ENCODE measurements around the gene MYOCOS. TPM values are rescaled to one million over a fixed set of nuclear protein-coding genes. Genes with fewer than 3 reads are reported as not detected.
"Not testable (repeated sequence)": the region's sequence is repeated elsewhere in the genome, so short reads cannot be mapped to it uniquely, and the experiment has no call there.

Gene MYOCOS
- polyA plus RNA-seq, 2 of the 4 experiments (the other 2 are of a cell fraction): not detected

DNA sequence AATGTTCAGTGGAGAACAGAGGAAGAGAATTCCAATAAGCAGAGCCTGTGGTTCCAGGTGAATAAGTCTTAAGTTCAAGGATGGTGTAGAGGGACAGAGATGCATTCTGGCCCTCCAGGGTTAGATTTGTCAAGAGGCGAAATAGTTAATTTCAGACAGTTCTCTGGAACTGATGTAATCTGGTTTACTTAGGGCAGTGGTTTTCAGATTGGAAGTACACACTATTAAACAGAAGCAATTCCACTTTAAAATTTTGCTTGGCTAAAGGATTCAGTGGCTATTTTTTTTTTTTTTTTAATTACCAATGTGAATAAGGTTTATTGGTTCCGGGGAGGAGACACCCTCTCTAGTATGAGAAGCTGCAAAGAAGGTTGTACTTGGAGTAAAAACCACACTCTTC lies 25.3 kb upstream of the MYOCOS start:
- CTCF ChIA-PET: interaction anchor here (1.5 kb wide), 1 partner anchor 8 kb away, joined by 3 read pairs; no protein-coding TSS in a partner anchor
- no peak overlapping the region for H3K27ac ChIP-seq
- 88% methylated on average over 2 of the region's 2 CpGs for WGBS (ENCODE audit: missing lambda C conversion rate)
- ATAC-seq (no peak; a peak in 1 of 6 replicates), DNase-seq (ENCODE audit: low read depth in 1 of 2, low spot score in 1 of 2) (no peak), FAIRE-seq (no peak)
- H3K4me1 ChIP-seq: no peaks in the 10 kb centered on the region
- no peaks in the 10 kb centered on the region for H3K9me3 ChIP-seq
- POLR2A ChIA-PET: no interaction called here
- no peak overlapping the region for H3K4me2 ChIP-seq
- TF ChIP-seq HDAC2 (IDR thresholded peaks at IDR 0.05): no peak
- TF ChIP-seq, protein P1, sequence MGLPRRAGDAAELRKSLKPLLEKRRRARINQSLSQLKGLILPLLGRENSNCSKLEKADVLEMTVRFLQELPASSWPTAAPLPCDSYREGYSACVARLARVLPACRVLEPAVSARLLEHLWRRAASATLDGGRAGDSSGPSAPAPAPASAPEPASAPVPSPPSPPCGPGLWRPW (IDR thresholded peaks at IDR 0.05): no peak
- TF ChIP-seq ZSCAN20 (CRISPR knock-in tag; IDR thresholded peaks at IDR 0.05): no peak
- TF ChIP-seq SMC3 (IDR thresholded peaks at IDR 0.05): no peak
- TF ChIP-seq, protein P2, sequence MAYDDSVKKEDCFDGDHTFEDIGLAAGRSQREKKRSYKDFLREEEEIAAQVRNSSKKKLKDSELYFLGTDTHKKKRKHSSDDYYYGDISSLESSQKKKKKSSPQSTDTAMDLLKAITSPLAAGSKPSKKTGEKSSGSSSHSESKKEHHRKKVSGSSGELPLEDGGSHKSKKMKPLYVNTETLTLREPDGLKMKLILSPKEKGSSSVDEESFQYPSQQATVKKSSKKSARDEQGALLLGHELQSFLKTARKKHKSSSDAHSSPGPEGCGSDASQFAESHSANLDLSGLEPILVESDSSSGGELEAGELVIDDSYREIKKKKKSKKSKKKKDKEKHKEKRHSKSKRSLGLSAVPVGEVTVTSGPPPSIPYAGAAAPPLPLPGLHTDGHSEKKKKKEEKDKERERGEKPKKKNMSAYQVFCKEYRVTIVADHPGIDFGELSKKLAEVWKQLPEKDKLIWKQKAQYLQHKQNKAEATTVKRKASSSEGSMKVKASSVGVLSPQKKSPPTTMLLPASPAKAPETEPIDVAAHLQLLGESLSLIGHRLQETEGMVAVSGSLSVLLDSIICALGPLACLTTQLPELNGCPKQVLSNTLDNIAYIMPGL (CRISPR knock-in tag; IDR thresholded peaks at IDR 0.05; ENCODE audit: borderline replicate concordance): no peak
- TF ChIP-seq RARB (CRISPR knock-in tag; IDR thresholded peaks at IDR 0.05): no peak
- TF ChIP-seq, protein P3, sequence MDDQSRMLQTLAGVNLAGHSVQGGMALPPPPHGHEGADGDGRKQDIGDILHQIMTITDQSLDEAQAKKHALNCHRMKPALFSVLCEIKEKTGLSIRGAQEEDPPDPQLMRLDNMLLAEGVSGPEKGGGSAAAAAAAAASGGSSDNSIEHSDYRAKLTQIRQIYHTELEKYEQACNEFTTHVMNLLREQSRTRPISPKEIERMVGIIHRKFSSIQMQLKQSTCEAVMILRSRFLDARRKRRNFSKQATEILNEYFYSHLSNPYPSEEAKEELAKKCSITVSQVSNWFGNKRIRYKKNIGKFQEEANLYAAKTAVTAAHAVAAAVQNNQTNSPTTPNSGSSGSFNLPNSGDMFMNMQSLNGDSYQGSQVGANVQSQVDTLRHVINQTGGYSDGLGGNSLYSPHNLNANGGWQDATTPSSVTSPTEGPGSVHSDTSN (IDR thresholded peaks at IDR 0.05): no peak
- TF ChIP-seq SREBF2 (IDR thresholded peaks at IDR 0.05): no peak
- TF ChIP-seq MAFK (IDR thresholded peaks at IDR 0.05; ENCODE audit: partially characterized antibody): no peak
- TF ChIP-seq CEBPB (IDR thresholded peaks at IDR 0.05): no peak
- TF ChIP-seq, protein P4, sequence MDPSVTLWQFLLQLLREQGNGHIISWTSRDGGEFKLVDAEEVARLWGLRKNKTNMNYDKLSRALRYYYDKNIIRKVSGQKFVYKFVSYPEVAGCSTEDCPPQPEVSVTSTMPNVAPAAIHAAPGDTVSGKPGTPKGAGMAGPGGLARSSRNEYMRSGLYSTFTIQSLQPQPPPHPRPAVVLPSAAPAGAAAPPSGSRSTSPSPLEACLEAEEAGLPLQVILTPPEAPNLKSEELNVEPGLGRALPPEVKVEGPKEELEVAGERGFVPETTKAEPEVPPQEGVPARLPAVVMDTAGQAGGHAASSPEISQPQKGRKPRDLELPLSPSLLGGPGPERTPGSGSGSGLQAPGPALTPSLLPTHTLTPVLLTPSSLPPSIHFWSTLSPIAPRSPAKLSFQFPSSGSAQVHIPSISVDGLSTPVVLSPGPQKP (IDR thresholded peaks at IDR 0.05; ENCODE audit: low read depth, low read length): no peak
- TF ChIP-seq, protein P5, sequence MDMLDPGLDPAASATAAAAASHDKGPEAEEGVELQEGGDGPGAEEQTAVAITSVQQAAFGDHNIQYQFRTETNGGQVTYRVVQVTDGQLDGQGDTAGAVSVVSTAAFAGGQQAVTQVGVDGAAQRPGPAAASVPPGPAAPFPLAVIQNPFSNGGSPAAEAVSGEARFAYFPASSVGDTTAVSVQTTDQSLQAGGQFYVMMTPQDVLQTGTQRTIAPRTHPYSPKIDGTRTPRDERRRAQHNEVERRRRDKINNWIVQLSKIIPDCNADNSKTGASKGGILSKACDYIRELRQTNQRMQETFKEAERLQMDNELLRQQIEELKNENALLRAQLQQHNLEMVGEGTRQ (IDR thresholded peaks at IDR 0.05): no peak
- TF ChIP-seq ZNF302 (CRISPR knock-in tag; IDR thresholded peaks at IDR 0.05): no peak
- no peak for TF ChIP-seq KDM5A (IDR thresholded peaks at IDR 0.05)
- no peak overlapping the region for H3K4me3 ChIP-seq

DNA sequence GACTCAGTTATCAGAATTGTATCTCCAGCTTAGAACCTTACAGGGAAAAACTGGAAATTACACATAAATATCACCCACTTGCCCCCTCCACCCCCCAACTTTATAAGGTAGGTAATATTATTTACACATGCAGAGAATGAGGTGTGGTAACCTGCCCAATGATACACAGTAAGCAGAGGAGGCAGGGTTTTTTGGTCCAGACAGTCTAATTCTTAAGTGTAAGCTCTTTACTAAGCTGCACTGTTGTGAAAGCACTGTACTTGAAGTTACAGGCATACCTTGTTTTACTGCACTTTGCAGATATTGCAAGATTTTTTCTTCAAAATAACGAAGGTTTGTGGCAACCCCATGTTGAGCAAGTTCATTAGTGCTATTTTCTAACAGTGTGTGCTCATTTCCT lies 24.8 kb upstream of the MYOCOS start:
- ATAC-seq: peak in 1 of 2 experiments; percentile 13; a peak in 1 of 6 replicates

DNA sequence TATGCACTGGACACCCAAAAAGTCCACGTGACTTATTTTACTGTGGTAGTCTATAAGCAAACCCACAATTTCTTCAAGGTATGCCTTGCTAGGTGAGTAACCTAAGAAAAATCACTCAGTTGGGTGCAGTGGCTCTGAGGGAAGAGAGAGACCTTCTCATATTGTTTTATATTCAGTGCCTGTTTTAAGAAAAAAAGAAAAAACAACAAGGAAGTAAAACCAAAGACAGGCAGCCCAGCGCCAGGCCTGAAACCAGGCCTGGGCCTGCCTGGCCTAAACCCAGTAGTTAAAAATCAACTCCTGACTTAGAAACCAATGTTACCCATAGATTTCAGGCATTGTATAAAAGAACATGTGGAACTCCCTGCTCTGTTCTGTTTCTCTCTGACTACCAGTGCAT lies 21.7 kb upstream of the MYOCOS start:
- POLR2A ChIA-PET; CTCF ChIA-PET; H3K9me3 ChIP-seq; FAIRE-seq; H3K4me3 ChIP-seq; ATAC-seq; H3K4me2 ChIP-seq; H3K4me1 ChIP-seq; DNase-seq (ENCODE audit: low read depth in 1 of 2, low spot score in 1 of 2); H3K27ac ChIP-seq: not testable (repeated sequence)
- WGBS (ENCODE audit: missing lambda C conversion rate): 88% methylated on average over 2 of the region's 2 CpGs

More for the DNA sequence above, 24.8 kb upstream of the MYOCOS start:
- no peak overlapping the region for H3K27ac ChIP-seq
- H3K9me3 ChIP-seq: no peaks in the 10 kb centered on the region
- ChIA-PET CTCF (no interaction called here), POLR2A (no interaction called here)
- no peak for TF ChIP-seq EP300 (IDR thresholded peaks at IDR 0.05)
- no peak for TF ChIP-seq EHF (CRISPR knock-in tag; IDR thresholded peaks at IDR 0.05)
- no peak for TF ChIP-seq SMC3 (IDR thresholded peaks at IDR 0.05)
- no peak for TF ChIP-seq CBX2 (IDR thresholded peaks at IDR 0.05; ENCODE audit: borderline replicate concordance, low read depth)
- no peak for TF ChIP-seq RARB (CRISPR knock-in tag; IDR thresholded peaks at IDR 0.05)
- TF ChIP-seq RCOR1 (IDR thresholded peaks at IDR 0.05; ENCODE audit: low read depth, low read length): no peak
- 81% methylated on average over 1 of the region's 1 CpG for WGBS (ENCODE audit: missing lambda C conversion rate)
- no peak overlapping the region for H3K4me2 ChIP-seq
- FAIRE-seq (no peak), DNase-seq (ENCODE audit: low read depth in 1 of 2, low spot score in 1 of 2) (no peak)
- H3K4me1 ChIP-seq: no peaks in the 10 kb centered on the region
- H3K4me3 ChIP-seq: no peak overlapping the region

Measured in A549 (cell line).